Peyer's patch (tissue), 4 donors: ENCODE results near the gene ZNF324. TPM values are rescaled to one million over a fixed set of nuclear protein-coding genes. Genes with fewer than 3 reads are reported as not detected.
"Not testable (repeated sequence)": the region's sequence is repeated elsewhere in the genome, so short reads cannot be mapped to it uniquely, and the experiment has no call there.

ENCODE experiments used
- DNase-seq, 3 donors: peaks; one replicate each; pipeline ENCODE4 v3.0.0-alpha.2; 2017 to 2019
- H3K27ac ChIP-seq, 4 donors: fragments of 200-600 bp; sonication (generic); one replicate each; pipeline ENCODE4 v1.5.1; 2016 to 2019
- H3K27me3 ChIP-seq, 2 donors: fragments of 200-600 bp; sonication (generic); one replicate each; pipeline ENCODE4 v1.5.1; 2019
- H3K36me3 ChIP-seq, 3 donors: fragments of 200-600 bp; sonication (generic); one replicate each; pipeline ENCODE4 v1.5.1; 2016 to 2019
- H3K4me1 ChIP-seq, 4 donors: fragments of 200-600 bp; sonication (generic); one replicate each; pipeline ENCODE4 v1.5.1; 2016 to 2019
- H3K4me3 ChIP-seq, 4 donors: fragments of 200-600 bp; sonication (generic); 1 replicate in 3 of 4; 2 replicates in 1 of 4; pipeline ENCODE4 v1.5.1; 2016 to 2019; ENCODE audit warnings: mild to moderate bottlenecking in 1 of 4
- H3K9me3 ChIP-seq, 4 donors: fragments of 200-600 bp; sonication (generic); one replicate each; pipeline ENCODE4 v1.5.1; 2016 to 2019; ENCODE audit warnings: mild to moderate bottlenecking in 1 of 4
- CTCF ChIP-seq, 6 experiments: fragments of 450-650 bp in 4 of 6; fragments of 200-600 bp in 2 of 6; sonication (generic) in 1 of 6; IDR thresholded peaks; one replicate each; pipeline ENCODE4 v1.5.1; 2017 to 2019; ENCODE audit warnings: antibody characterized with exemption in 6 of 6, mild to moderate bottlenecking in 3 of 6, moderate library complexity in 1 of 6
- POLR2A ChIP-seq, 2 donors: fragments of 450-650 bp; IDR thresholded peaks; one replicate each; pipeline ENCODE4 v1.5.1; 2017; ENCODE audit warnings: antibody characterized with exemption in 2 of 2, mild to moderate bottlenecking in 2 of 2, moderate library complexity in 2 of 2
- total RNA-seq, 4 donors: library from RNA; depleted of rRNA; stranded (reverse); fragments of >200 nt; gene quantifications; one replicate each; pipeline ENCODE4 v1.1.0, GENCODE V29; 2016

Gene ZNF324
- total RNA-seq, 4 donors from 2014 or later: 12.4 to 31.2 (median 22.7) TPM

GRCh38 chr19:58439576-58440554 lies 27.0 kb upstream of the ZNF324 start, which contains the start of gene ZNF132:
TSS of gene ZNF132 (minus strand) at chr19:58440153. CDS start at chr19:58439821, 332 bp downstream.
- TF ChIP-seq CTCF (IDR thresholded peaks at IDR 0.05) (no peak), POLR2A (IDR thresholded peaks at IDR 0.05) (no peak)
- peaks cover 0 to 41% (median 20%) of the 10 kb centered on the region in 4 donors for H3K9me3 ChIP-seq
- peaks cover 0 to 11% (median 9%) of the 10 kb centered on the region in 4 donors for H3K4me1 ChIP-seq
- peaks cover 0 to 30% (median 0%) of the 10 kb centered on the region in 3 donors for H3K36me3 ChIP-seq
- peak within 1 kb of the TSS; percentile 49 to 81 (median 80) for H3K27ac ChIP-seq
- H3K27me3 ChIP-seq: no peaks in the 10 kb centered on the region
- peak within 1 kb of the TSS; percentile 52 to 66 (median 61) for H3K4me3 ChIP-seq
- DNase-seq: peak; percentile 92 to 99 (median 97)

- Histone ChIP-seq H3K4me3 (peak overlapping the region; percentile 52 to 66 (median 61)), H3K9me3 (peaks cover 0 to 35% (median 17%) of the 10 kb centered on the region in 4 donors), H3K36me3 (peaks cover 0 to 23% (median 0%) of the 10 kb centered on the region in 3 donors), H3K4me1 (peaks cover 0 to 11% (median 9%) of the 10 kb centered on the region in 4 donors), H3K27ac (peak overlapping the region; percentile 49 to 81 (median 80)), H3K27me3 (no peaks in the 10 kb centered on the region)
- DNase-seq: no peak
- no peak for TF ChIP-seq CTCF (IDR thresholded peaks at IDR 0.05)
- TF ChIP-seq POLR2A (IDR thresholded peaks at IDR 0.05): no peak
Observed at GRCh38 chr19:58440556-58440955, 26.3 kb upstream of the ZNF324 start.

- not testable (repeated sequence) for DNase-seq, H3K27me3 ChIP-seq, H3K36me3 ChIP-seq, H3K4me3 ChIP-seq, H3K27ac ChIP-seq
- H3K9me3 ChIP-seq: peaks cover 0 to 16% (median 5%) of the 10 kb centered on the region in 4 donors
- peaks cover 0 to 11% (median 9%) of the 10 kb centered on the region in 4 donors for H3K4me1 ChIP-seq
Observed at GRCh38 chr19:58442986-58443385, 23.9 kb upstream of the ZNF324 start.

GRCh38 chr19:58448860-58449259 lies 18.0 kb upstream of the ZNF324 start:
- H3K27ac ChIP-seq, H3K4me1 ChIP-seq, H3K4me3 ChIP-seq, DNase-seq, H3K36me3 ChIP-seq, H3K27me3 ChIP-seq, H3K9me3 ChIP-seq: not testable (repeated sequence)

GRCh38 chr19:58449980-58450379 lies 16.9 kb upstream of the ZNF324 start:
- not testable (repeated sequence) for H3K4me1 ChIP-seq, H3K36me3 ChIP-seq

GRCh38 chr19:58450856-58451357 lies 16.0 kb upstream of the ZNF324 start:
- Histone ChIP-seq H3K36me3 (no peaks in the 10 kb centered on the region), H3K4me3 (peak overlapping the region; percentile 79 to 93 (median 88)), H3K4me1 (peaks cover 0 to 8% (median 0%) of the 10 kb centered on the region in 4 donors), H3K27ac (peak overlapping the region in 1 of 4 donors; percentile 77), H3K27me3 (no peaks in the 10 kb centered on the region), H3K9me3 (peaks cover 0 to 9% (median 0%) of the 10 kb centered on the region in 4 donors)
- no peak for DNase-seq
- no peak for TF ChIP-seq POLR2A (IDR thresholded peaks at IDR 0.05)
- TF ChIP-seq CTCF (IDR thresholded peaks at IDR 0.05): no peak

More at GRCh38 chr19:58449980-58450379, 16.9 kb upstream of the ZNF324 start:
- H3K27me3 ChIP-seq, DNase-seq, H3K4me3 ChIP-seq, H3K27ac ChIP-seq, H3K9me3 ChIP-seq: not testable (repeated sequence)
